HepG2 (cell line): ENCODE results near the gene FUNDC1.

Experiments used
- POLR2AphosphoS5 ChIP-seq: IDR thresholded peaks from 2 replicates; pipeline ENCODE4 v1.6.1; 2012; ENCODE audit warnings: low read depth, low read length
- TOE1 ChIP-seq: sonication (generic); formaldehyde crosslinking; IDR thresholded peaks from 2 replicates; pipeline ENCODE4 v1.4.0; 2020; ENCODE audit warnings: mild to moderate bottlenecking, missing genetic modification reagents
- ZNF281 ChIP-seq: sonication (generic); formaldehyde crosslinking; IDR thresholded peaks from 2 replicates; pipeline ENCODE4 v1.4.0; 2020; ENCODE audit warnings: missing genetic modification reagents, borderline replicate concordance
- ZNF616 ChIP-seq: sonication (generic); formaldehyde crosslinking; IDR thresholded peaks from 2 replicates; pipeline ENCODE4 v1.5.0; 2020; ENCODE audit warnings: low read depth, mild to moderate bottlenecking, missing genetic modification reagents

GRCh38 chrX:44570522-44570921 is 27.9 kb upstream of the FUNDC1 start:
- no peak for TF ChIP-seq TOE1 (CRISPR knock-in tag)
- no peak for TF ChIP-seq ZNF616 (CRISPR knock-in tag)
- TF ChIP-seq ZNF281, result no peak
- no peak for TF ChIP-seq POLR2AphosphoS5
